Activated naive CD8-positive, alpha-beta T cell treated with anti-CD3 and anti-CD28 coated beads, Interleukin-2, amount 10 ng/mL, durations not matched to agents 7 days and 5 days (primary cell): ENCODE measurements around the gene VGF. TPM values are rescaled to one million over a fixed set of nuclear protein-coding genes. Genes with fewer than 3 reads are reported as not detected.
"Not testable (repeated sequence)": the region's sequence is repeated elsewhere in the genome, so short reads cannot be mapped to it uniquely, and the experiment has no call there.

Source experiments
- ATAC-seq: fragments of 150-1000 bp; cut with Tn5 transposase; one replicate; pipeline ENCODE4 v1.10.0; 2021; ENCODE audit warnings: low read depth, moderate library complexity
- POLR2A ChIA-PET: fragments of 350-600 bp; sonication (Branson Sonifier 250); formaldehyde crosslinking; loops from one replicate; lab custom pipeline; 2021; ENCODE audit warnings: antibody characterized with exemption; lab: Charles Lee
- DNase-seq: peaks from one replicate; pipeline ENCODE4 v3.0.0; 2021
- H3K27ac Mint-ChIP-seq: one replicate; pipeline ENCODE4 v1.8.0; 2022; ENCODE audit warnings: mild to moderate bottlenecking, mixed read lengths
- H3K27me3 Mint-ChIP-seq: one replicate; pipeline ENCODE4 v1.8.0; 2022; ENCODE audit warnings: mild to moderate bottlenecking, moderate library complexity, mixed read lengths
- H3K36me3 Mint-ChIP-seq: one replicate; pipeline ENCODE4 v1.8.0; 2021; ENCODE audit warnings: mild to moderate bottlenecking, mixed read lengths
- H3K4me1 Mint-ChIP-seq: one replicate; pipeline ENCODE4 v1.8.0; 2021; ENCODE audit warnings: mixed read lengths
- H3K4me3 Mint-ChIP-seq: one replicate; pipeline ENCODE4 v1.8.0; 2022; ENCODE audit warnings: mild to moderate bottlenecking, moderate library complexity, mixed read lengths
- H3K9me3 Mint-ChIP-seq: one replicate; pipeline ENCODE4 v1.8.0; 2021; ENCODE audit warnings: mixed read lengths
- total RNA-seq, 2 experiments: library from RNA; stranded (reverse); gene quantifications; one replicate each; pipeline ENCODE4 v1.2.3, GENCODE V29; 2021

The VGF gene
- total RNA-seq: under 1 TPM; 0.14 to 0.17 TPM

- Mint-ChIP-seq H3K27ac (peak within 1 kb of the TSS; percentile 40), H3K4me1 (peaks cover 31% of the 10 kb centered on the region), H3K9me3 (no peaks in the 10 kb centered on the region), H3K4me3 (peak within 1 kb of the TSS; percentile 87), H3K36me3 (peaks cover 4% of the 10 kb centered on the region), H3K27me3 (peaks cover 65% of the 10 kb centered on the region)
- ATAC-seq (peak; percentile 84), DNase-seq (peak; percentile 97)
- POLR2A ChIA-PET: interaction anchor here (0.6 to 2.4 kb wide), 7 partner anchors 8 to 1268 kb away, joined by 3 to 8 read pairs (median 4); partner anchors contain the start of genes SRRT, TRIM56 and UFSP1
Measured at GRCh38 chr7:101165075-101165957, at the start of gene VGF. Gene VGF, minus strand, starts transcription at chr7:101165569. Its CDS starts 726 bp downstream, at chr7:101164843.

GRCh38 chr7:101212014-101212413 lies 46.6 kb upstream of the VGF start:
- Mint-ChIP-seq H3K27ac (no peak overlapping the region), H3K9me3 (no peaks in the 10 kb centered on the region), H3K27me3 (no peaks in the 10 kb centered on the region), H3K4me3 (no peak overlapping the region), H3K4me1 (peaks cover 7% of the 10 kb centered on the region), H3K36me3 (peaks cover 12% of the 10 kb centered on the region)
- no peak for DNase-seq
- no peak for ATAC-seq
- POLR2A ChIA-PET: no interaction called here

- no peaks in the 10 kb centered on the region for H3K27me3 Mint-ChIP-seq
- ATAC-seq (no peak), DNase-seq (no peak)
- POLR2A ChIA-PET: no interaction called here
- H3K4me1 Mint-ChIP-seq: peaks cover 4% of the 10 kb centered on the region
- H3K36me3 Mint-ChIP-seq: peaks cover 12% of the 10 kb centered on the region
- no peaks in the 10 kb centered on the region for H3K9me3 Mint-ChIP-seq
- no peak overlapping the region for H3K4me3 Mint-ChIP-seq
- H3K27ac Mint-ChIP-seq: no peak overlapping the region
Measured at GRCh38 chr7:101211501-101211900, 46.1 kb upstream of the VGF start.

- Mint-ChIP-seq H3K27me3 (no peaks in the 10 kb centered on the region), H3K4me1 (no peaks in the 10 kb centered on the region), H3K4me3 (no peak overlapping the region), H3K9me3 (no peaks in the 10 kb centered on the region), H3K27ac (no peak overlapping the region), H3K36me3 (peaks cover 12% of the 10 kb centered on the region)
- POLR2A ChIA-PET: no interaction called here
- DNase-seq (no peak), ATAC-seq (no peak)
Measured at GRCh38 chr7:101210143-101210542, 44.8 kb upstream of the VGF start.

GRCh38 chr7:101208794-101209193 lies 43.4 kb upstream of the VGF start:
- Mint-ChIP-seq H3K9me3 (no peaks in the 10 kb centered on the region), H3K4me3 (no peak overlapping the region), H3K36me3 (peaks cover 9% of the 10 kb centered on the region), H3K27me3 (peaks cover 3% of the 10 kb centered on the region), H3K4me1 (peaks cover under 1% of the 10 kb centered on the region), H3K27ac (no peak overlapping the region)
- DNase-seq (no peak), ATAC-seq (no peak)
- POLR2A ChIA-PET: interaction anchor here (1.1 kb wide), 1 partner anchor 9 kb away, joined by 3 read pairs; the partner anchor contains the start of gene ZNHIT1

GRCh38 chr7:101207459-101207858 lies 42.1 kb upstream of the VGF start:
- Mint-ChIP-seq H3K9me3 (no peaks in the 10 kb centered on the region), H3K27ac (no peak overlapping the region), H3K36me3 (peaks cover 9% of the 10 kb centered on the region), H3K4me1 (peaks cover 1% of the 10 kb centered on the region), H3K27me3 (peaks cover 13% of the 10 kb centered on the region), H3K4me3 (no peak overlapping the region)
- POLR2A ChIA-PET: no interaction called here
- ATAC-seq (no peak), DNase-seq (no peak)

- no peak for ATAC-seq
- H3K27ac Mint-ChIP-seq: no peak overlapping the region
- POLR2A ChIA-PET: no interaction called here
- no peak for DNase-seq
- H3K36me3 Mint-ChIP-seq: peaks cover 9% of the 10 kb centered on the region
- H3K4me1 Mint-ChIP-seq: peaks cover 1% of the 10 kb centered on the region
- no peaks in the 10 kb centered on the region for H3K9me3 Mint-ChIP-seq
- H3K27me3 Mint-ChIP-seq: peaks cover 16% of the 10 kb centered on the region
- no peak overlapping the region for H3K4me3 Mint-ChIP-seq
Measured at GRCh38 chr7:101206665-101207042, 41.3 kb upstream of the VGF start.

- Mint-ChIP-seq H3K4me3 (no peak overlapping the region), H3K9me3 (no peaks in the 10 kb centered on the region)
- POLR2A ChIA-PET: no interaction called here
Measured at GRCh38 chr7:101205901-101206664, 40.7 kb upstream of the VGF start.

GRCh38 chr7:101203740-101204738 lies 38.7 kb upstream of the VGF start:
- H3K9me3 Mint-ChIP-seq, DNase-seq, ATAC-seq, H3K4me1 Mint-ChIP-seq: not testable (repeated sequence)
- Mint-ChIP-seq H3K36me3 (peaks cover 10% of the 10 kb centered on the region), H3K4me3 (peak overlapping the region; percentile 66), H3K27me3 (peaks cover 35% of the 10 kb centered on the region), H3K27ac (peak overlapping the region; percentile 67)
- POLR2A ChIA-PET: interaction anchor here (1.6 kb wide), 1 partner anchor 14 kb away, joined by 6 read pairs; the partner anchor contains the start of genes PLOD3 and ZNHIT1

More at GRCh38 chr7:101205901-101206664, 40.7 kb upstream of the VGF start:
- peaks cover 9% of the 10 kb centered on the region for H3K36me3 Mint-ChIP-seq
- ATAC-seq (no peak), DNase-seq (no peak)
- peaks cover 22% of the 10 kb centered on the region for H3K27me3 Mint-ChIP-seq
- H3K4me1 Mint-ChIP-seq: peaks cover 3% of the 10 kb centered on the region
- H3K27ac Mint-ChIP-seq: no peak overlapping the region

- Mint-ChIP-seq H3K36me3 (peaks cover 4% of the 10 kb centered on the region), H3K4me3 (no peak overlapping the region), H3K27ac (no peak overlapping the region), H3K9me3 (no peaks in the 10 kb centered on the region), H3K4me1 (peaks cover 5% of the 10 kb centered on the region), H3K27me3 (peaks cover 39% of the 10 kb centered on the region)
- ATAC-seq: no peak
- POLR2A ChIA-PET: interaction anchor here (0.9 kb wide), 1 partner anchor 15 kb away, joined by 4 read pairs; the partner anchor contains the start of gene ZNHIT1
- DNase-seq: no peak
Measured at GRCh38 chr7:101202603-101202918, 37.2 kb upstream of the VGF start.

- no peak overlapping the region for H3K27ac Mint-ChIP-seq
- H3K4me1 Mint-ChIP-seq: peaks cover 5% of the 10 kb centered on the region
- DNase-seq (no peak), ATAC-seq (no peak)
- peaks cover 4% of the 10 kb centered on the region for H3K36me3 Mint-ChIP-seq
- POLR2A ChIA-PET: interaction anchor here (0.9 kb wide), 1 partner anchor 16 kb away, joined by 4 read pairs; the partner anchor contains the start of gene ZNHIT1
- peaks cover 39% of the 10 kb centered on the region for H3K27me3 Mint-ChIP-seq
- no peaks in the 10 kb centered on the region for H3K9me3 Mint-ChIP-seq
- no peak overlapping the region for H3K4me3 Mint-ChIP-seq
Measured at GRCh38 chr7:101201695-101202602, 36.6 kb upstream of the VGF start.
